HepG2 (cell line): Measurements from ENCODE around the gene TJP3. TPM values are rescaled to one million over a fixed set of nuclear protein-coding genes. Genes with fewer than 3 reads are reported as not detected.

Experiments
- ATAC-seq: fragments of 200-7000 bp; cut with Tn5 transposase; 3 replicates; pipeline ENCODE4 v1.9.1; 2020; ENCODE audit warnings: mild to moderate bottlenecking, moderate library complexity
- BruUV-seq: library from RNA; stranded (reverse); fragments of 400-500 nt; replicated peaks from 2 replicates; lab custom pipeline; 2021; lab: Mats Ljungman, UMichigan
- CTCF ChIA-PET: fragments of 300-600 bp; formaldehyde crosslinking; extraction: SDS; loops from one replicate; lab custom pipeline; 2021; ENCODE audit warnings: low total read pairs, inconsistent platforms, low intra/inter-chr PET ratio; lab: Yijun Ruan, JAX
- POLR2A ChIA-PET: fragments of 350-600 bp; sonication (Branson Sonifier 250); formaldehyde crosslinking; loops from one replicate; lab custom pipeline; 2020; ENCODE audit warnings: antibody characterized with exemption, inconsistent platforms; lab: Yijun Ruan, JAX
- DNase-seq: peaks from one replicate; pipeline ENCODE4 v3.0.0-alpha.2; 2015; ENCODE audit warnings: low spot score
- FAIRE-seq: peaks from 3 replicates; lab custom pipeline; 2011; peaks lifted over from hg19 to GRCh38; lab: Jason Lieb, UNC
- H2AFZ ChIP-seq: one replicate; pipeline ENCODE4 v1.6.1; 2011; ENCODE audit warnings: low read length, inconsistent platforms
- H3K27ac ChIP-seq: fragments of 300-600 bp; 3 replicates; pipeline ENCODE4 v1.8.0; 2011; ENCODE audit warnings: mixed run types, mild to moderate bottlenecking, mixed read lengths, low read length, inconsistent platforms; ENCODE audit not compliant: insufficient read depth; ENCODE audit errors: extremely low read length
- H3K27me3 ChIP-seq, 2 experiments: fragments of 200-600 bp in 1 of 2; 2 replicates in 1 of 2; 3 replicates in 1 of 2; pipeline versions ENCODE4 v1.6.0 to v1.8.0; 2011; ENCODE audit warnings: low read length in 2 of 2, mild to moderate bottlenecking in 2 of 2, moderate library complexity in 2 of 2, inconsistent platforms in 1 of 2; ENCODE audit not compliant: insufficient read depth in 2 of 2, control insufficient read depth in 1 of 2
- H3K36me3 ChIP-seq, 2 experiments: fragments of 200-600 bp in 1 of 2; replicated peaks in 1 of 2; 2 replicates in 1 of 2; 3 replicates in 1 of 2; pipeline versions ENCODE4 v1.5.1 to v1.8.0; 2011; ENCODE audit warnings: low read length in 2 of 2, inconsistent platforms in 1 of 2; ENCODE audit not compliant: insufficient read depth in 2 of 2, control insufficient read depth in 1 of 2
- H3K4me1 ChIP-seq: 2 replicates; pipeline ENCODE4 v1.5.1; 2012; ENCODE audit warnings: low read length, inconsistent platforms; ENCODE audit not compliant: insufficient read depth
- H3K4me2 ChIP-seq: 2 replicates; pipeline ENCODE4 v1.6.0; 2011; ENCODE audit warnings: low read depth, low read length, inconsistent platforms
- H3K4me3 ChIP-seq, 3 experiments: fragments of 200-600 bp in 1 of 3; sonication (generic), shearing (Covaris generic) in 1 of 3; replicated peaks in 1 of 3; 2 replicates each; pipeline ENCODE4 v1.5.1; 2011 to 2016; ENCODE audit warnings: low read length in 3 of 3, inconsistent platforms in 2 of 3, low read depth in 2 of 3, mild to moderate bottlenecking in 2 of 3, control low read depth in 1 of 3, mixed read lengths in 1 of 3; ENCODE audit not compliant: insufficient read depth in 1 of 3
- H3K79me2 ChIP-seq: one replicate; pipeline ENCODE4 v1.6.1; 2011; ENCODE audit warnings: low read length, inconsistent platforms; ENCODE audit not compliant: insufficient read depth
- H3K9ac ChIP-seq: 2 replicates; pipeline ENCODE4 v1.6.0; 2011; ENCODE audit warnings: mild to moderate bottlenecking, low read depth, low read length, inconsistent platforms; ENCODE audit not compliant: insufficient read depth
- H3K9me3 ChIP-seq: 2 replicates; pipeline ENCODE4 v1.5.1; 2012; ENCODE audit warnings: mild to moderate bottlenecking, low read length
- H4K20me1 ChIP-seq: 2 replicates; pipeline ENCODE4 v1.6.0; 2011; ENCODE audit warnings: inconsistent platforms, mild to moderate bottlenecking, low read length, moderate library complexity; ENCODE audit not compliant: insufficient read depth
- FOXP4 ChIP-seq: sonication (generic); formaldehyde crosslinking; IDR thresholded peaks from 2 replicates; pipeline ENCODE4 v1.4.0; 2020; ENCODE audit warnings: missing genetic modification reagents
- GATAD2A ChIP-seq: IDR thresholded peaks from 2 replicates; pipeline ENCODE4 v1.6.1; 2016
- GMEB1 ChIP-seq: sonication (generic); formaldehyde crosslinking; IDR thresholded peaks from 2 replicates; pipeline ENCODE4 v1.5.1; 2020; ENCODE audit warnings: missing genetic modification reagents, mild to moderate bottlenecking, borderline replicate concordance
- HDAC1 ChIP-seq: sonication (generic); formaldehyde crosslinking; IDR thresholded peaks from 2 replicates; pipeline ENCODE4 v1.5.1; 2020; ENCODE audit warnings: mild to moderate bottlenecking, missing genetic modification reagents
- KAT8 ChIP-seq: IDR thresholded peaks from 2 replicates; pipeline ENCODE4 v1.6.1; 2016; ENCODE audit warnings: missing genetic modification reagents, missing compliant biosample characterization
- KLF15 ChIP-seq: sonication (generic); formaldehyde crosslinking; IDR thresholded peaks from 2 replicates; pipeline ENCODE4 v1.8.1; 2023; ENCODE audit warnings: borderline replicate concordance, mild to moderate bottlenecking, inconsistent platforms, missing genetic modification reagents, mixed read lengths
- MYPOP ChIP-seq: sonication (generic); formaldehyde crosslinking; IDR thresholded peaks from 2 replicates; pipeline ENCODE4 v1.8.1; 2023; ENCODE audit warnings: mild to moderate bottlenecking, moderate library complexity, missing genetic modification reagents
- NR0B2 ChIP-seq: sonication (generic); formaldehyde crosslinking; IDR thresholded peaks from 2 replicates; pipeline ENCODE4 v1.4.0; 2020; ENCODE audit warnings: mild to moderate bottlenecking, missing genetic modification reagents
- PATZ1 ChIP-seq: sonication (generic); formaldehyde crosslinking; IDR thresholded peaks from 2 replicates; pipeline ENCODE4 v1.4.0; 2020; ENCODE audit warnings: missing genetic modification reagents
- RBM22 ChIP-seq: fragments of 200-400 bp; formaldehyde crosslinking; optimal IDR thresholded peaks from 2 replicates; pipeline ENCODE3; 2017; ENCODE audit warnings: mild to moderate bottlenecking, low read length, moderate library complexity
- SIX4 ChIP-seq: sonication (generic); formaldehyde crosslinking; IDR thresholded peaks from 2 replicates; pipeline ENCODE4 v1.4.0; 2020; ENCODE audit warnings: missing genetic modification reagents
- TERF1 ChIP-seq: sonication (generic); formaldehyde crosslinking; IDR thresholded peaks from 2 replicates; pipeline ENCODE4 v1.8.0; 2022; ENCODE audit warnings: mild to moderate bottlenecking, missing genetic modification reagents, moderate library complexity
- ZNF501 ChIP-seq: sonication (generic); formaldehyde crosslinking; IDR thresholded peaks from 2 replicates; pipeline ENCODE4 v1.5.1; 2020; ENCODE audit warnings: mild to moderate bottlenecking, moderate library complexity, missing genetic modification reagents
- ZNF674 ChIP-seq: sonication (generic); formaldehyde crosslinking; IDR thresholded peaks from 2 replicates; pipeline ENCODE4 v1.5.0; 2020; ENCODE audit warnings: low read depth, mild to moderate bottlenecking, missing genetic modification reagents
- ZNF75D ChIP-seq: sonication (generic); formaldehyde crosslinking; IDR thresholded peaks from 2 replicates; pipeline ENCODE4 v1.8.1; 2023; ENCODE audit warnings: missing genetic modification reagents, mild to moderate bottlenecking, borderline replicate concordance
- WGBS: methylation state at CpG from one replicate; pipeline ENCODE4 v1.1.6; 2017; ENCODE audit warnings: low lambda C conversion rate; 5-methylcytosine and 5-hydroxymethylcytosine counted together
- in situ Hi-C: cut with HindIII; loops from 2 replicates; pipeline ENCODE4 v1.10.0; 2017; ENCODE audit warnings: low pct_unique_long_range_greater_than_20kb; ENCODE audit not compliant: extremely low pct_ligation_motif_present
- intact Hi-C: fragments of 100-400 bp; cut with micrococcal nuclease; formaldehyde crosslinking; loops from one replicate; pipeline ENCODE4 v1.10.0; 2022; ENCODE audit not compliant: unreplicated experiment
- polyA plus RNA-seq, 8 experiments: library from polyadenylated mRNA; depleted of rRNA in 3 of 8; stranded (reverse) in 7 of 8; unstranded in 1 of 8; fragments of >200 nt; fragmentation: Illumina TruSeq in 4 of 8; extraction: Trizol in 4 of 8; gene quantifications; 2 replicates each; pipeline versions ENCODE4 v1.2.1 to v1.2.3, GENCODE V29; 2011 to 2016; ENCODE audit warnings: low read depth in 4 of 8, missing spikeins in 1 of 8, mixed read lengths in 1 of 8; ENCODE audit not compliant: insufficient read depth in 1 of 8
- total RNA-seq, 5 experiments: library from RNA; depleted of rRNA; stranded (reverse); fragments of >200 nt; fragmentation: Illumina TruSeq; extraction: Trizol; gene quantifications; 2 replicates each; pipeline ENCODE4 v1.2.3, GENCODE V29; 2016; ENCODE audit warnings: low read depth in 1 of 5

The TJP3 gene
- total and polyA plus RNA-seq, 2 of the 13 experiments (the other 11 are each of a cell fraction or from before 2014, with no cell fraction given): 2.3 to 21.5 TPM

- no peak overlapping the region for H3K9ac ChIP-seq
- H3K9me3 ChIP-seq: no peaks in the 10 kb centered on the region
- ChIA-PET POLR2A (no interaction called here), CTCF (no interaction called here)
- H3K79me2 ChIP-seq: no peaks in the 10 kb centered on the region
- no peak for ATAC-seq
- no peak for DNase-seq
- H3K4me1 ChIP-seq: no peaks in the 10 kb centered on the region
- no peaks in the 10 kb centered on the region for H3K27me3 ChIP-seq
- FAIRE-seq: no peak
- BruUV-seq: no TSS peak
- intact Hi-C loops (no loop called here), in situ Hi-C loops (no loop called here)
- H4K20me1 ChIP-seq: no peaks in the 10 kb centered on the region
- 0 out of 5 replicates have a peak, but pooled peaks cover 0 to 3% of the 10 kb centered on the region in 2 experiments for H3K36me3 ChIP-seq
- 97% methylated on average over 9 of the region's 10 CpGs for WGBS
- H3K4me2 ChIP-seq: no peak overlapping the region
- H2AFZ ChIP-seq: no peak overlapping the region
- H3K4me3 ChIP-seq: no peak overlapping the region
- H3K27ac ChIP-seq: no peak overlapping the region
- TF ChIP-seq FOXP4 (CRISPR knock-in tag) (no peak), GATAD2A (CRISPR knock-in tag) (no peak), NR0B2 (no peak), RBM22 (no peak), PATZ1 (no peak), ZNF501 (no peak), TERF1 (CRISPR knock-in tag) (no peak), KAT8 (CRISPR knock-in tag) (no peak), GMEB1 (CRISPR knock-in tag) (no peak), ZNF674 (CRISPR knock-in tag) (no peak), ZNF75D (CRISPR knock-in tag) (no peak), MYPOP (CRISPR knock-in tag) (no peak), KLF15 (no peak), HDAC1 (CRISPR knock-in tag) (no peak), SIX4 (no peak)
Observed at GRCh38 chr19:3737487-3738205, 29.5 kb downstream of the TJP3 start.
